Measurements from ENCODE around the gene MOB3B. TPM values are rescaled to one million over a fixed set of nuclear protein-coding genes. Genes with fewer than 3 reads are reported as not detected.

Gene MOB3B
- total RNA-seq, 1 donor from 2014 or later = 10.0 TPM

DNA sequence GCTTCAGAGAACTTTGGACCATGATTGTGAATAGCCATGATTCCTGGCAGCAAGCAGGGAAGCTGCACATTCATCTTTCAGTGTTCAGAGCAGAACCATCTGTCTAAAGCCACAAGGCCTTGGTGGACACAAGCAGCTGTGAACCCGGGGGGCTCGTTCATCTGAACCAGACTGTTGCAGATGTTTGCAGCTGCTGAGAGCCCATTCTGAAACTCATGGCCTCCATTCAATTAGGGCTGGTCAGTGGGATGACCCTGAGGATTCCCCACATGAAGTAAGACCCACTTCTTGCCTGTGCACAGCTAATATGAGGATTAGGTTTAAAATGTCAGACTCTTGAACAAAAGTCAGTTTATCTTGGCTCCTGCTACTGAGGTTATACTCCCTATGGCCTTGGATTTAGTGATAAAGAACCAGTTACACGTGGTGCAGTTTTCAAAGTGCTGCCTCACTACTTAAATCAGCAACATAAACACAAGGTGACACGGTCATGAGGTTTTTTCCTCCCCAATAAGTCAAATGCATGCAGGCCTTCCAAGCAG is 115.3 kb downstream of the MOB3B start:
- CTCF ChIA-PET = no interaction called here
- no peaks in the 10 kb centered on the region for H3K9me3 Mint-ChIP-seq
- H3K27me3 Mint-ChIP-seq = no peaks in the 10 kb centered on the region
- POLR2A ChIA-PET = no interaction called here
- H3K36me3 Mint-ChIP-seq (ENCODE audit: low read depth) = peaks cover 6% of the 10 kb centered on the region
- peaks cover 32% of the 10 kb centered on the region for H3K4me1 Mint-ChIP-seq
- no peak for DNase-seq
- no peak overlapping the region for H3K4me3 Mint-ChIP-seq
- no peak overlapping the region for H3K27ac Mint-ChIP-seq
- intact Hi-C loops (cut with micrococcal nuclease) = loop anchor here (2.0 kb wide), 1 partner anchor 13 kb away; no protein-coding TSS in a partner anchor
- no peak for ATAC-seq (ENCODE audit: low read depth)
- TF ChIP-seq, protein P1, sequence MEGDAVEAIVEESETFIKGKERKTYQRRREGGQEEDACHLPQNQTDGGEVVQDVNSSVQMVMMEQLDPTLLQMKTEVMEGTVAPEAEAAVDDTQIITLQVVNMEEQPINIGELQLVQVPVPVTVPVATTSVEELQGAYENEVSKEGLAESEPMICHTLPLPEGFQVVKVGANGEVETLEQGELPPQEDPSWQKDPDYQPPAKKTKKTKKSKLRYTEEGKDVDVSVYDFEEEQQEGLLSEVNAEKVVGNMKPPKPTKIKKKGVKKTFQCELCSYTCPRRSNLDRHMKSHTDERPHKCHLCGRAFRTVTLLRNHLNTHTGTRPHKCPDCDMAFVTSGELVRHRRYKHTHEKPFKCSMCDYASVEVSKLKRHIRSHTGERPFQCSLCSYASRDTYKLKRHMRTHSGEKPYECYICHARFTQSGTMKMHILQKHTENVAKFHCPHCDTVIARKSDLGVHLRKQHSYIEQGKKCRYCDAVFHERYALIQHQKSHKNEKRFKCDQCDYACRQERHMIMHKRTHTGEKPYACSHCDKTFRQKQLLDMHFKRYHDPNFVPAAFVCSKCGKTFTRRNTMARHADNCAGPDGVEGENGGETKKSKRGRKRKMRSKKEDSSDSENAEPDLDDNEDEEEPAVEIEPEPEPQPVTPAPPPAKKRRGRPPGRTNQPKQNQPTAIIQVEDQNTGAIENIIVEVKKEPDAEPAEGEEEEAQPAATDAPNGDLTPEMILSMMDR (IDR thresholded peaks at IDR 0.05) = no peak

GRCh38 chr9:27413511-27414219 is 115.9 kb downstream of the MOB3B start:
- H3K9me3 Mint-ChIP-seq = no peaks in the 10 kb centered on the region
- H3K4me3 Mint-ChIP-seq = no peak overlapping the region
- H3K36me3 Mint-ChIP-seq (ENCODE audit: low read depth) = peaks cover 2% of the 10 kb centered on the region
- ChIA-PET CTCF (no interaction called here), POLR2A (no interaction called here)
- intact Hi-C loops (cut with micrococcal nuclease) = loop anchor here (2.0 kb wide), 2 partner anchors 13 kb away; no protein-coding TSS in a partner anchor
- ATAC-seq (ENCODE audit: low read depth) (no peak), DNase-seq (no peak)
- TF ChIP-seq, protein P1 (IDR thresholded peaks at IDR 0.05) = no peak
- H3K4me1 Mint-ChIP-seq = peaks cover 31% of the 10 kb centered on the region
- H3K27me3 Mint-ChIP-seq = no peaks in the 10 kb centered on the region
- H3K27ac Mint-ChIP-seq = no peak overlapping the region

- no peaks in the 10 kb centered on the region for H3K27me3 Mint-ChIP-seq
- H3K36me3 Mint-ChIP-seq (ENCODE audit: low read depth) = no peaks in the 10 kb centered on the region
- POLR2A ChIA-PET = no interaction called here
- H3K27ac Mint-ChIP-seq = no peak overlapping the region
- no peak for ATAC-seq (ENCODE audit: low read depth)
- intact Hi-C loops (cut with micrococcal nuclease) = loop anchor here (2.0 kb wide), 1 partner anchor 14 kb away; no protein-coding TSS in a partner anchor
- H3K9me3 Mint-ChIP-seq = no peaks in the 10 kb centered on the region
- CTCF ChIA-PET = no interaction called here
- H3K4me1 Mint-ChIP-seq = peaks cover 28% of the 10 kb centered on the region
- TF ChIP-seq, protein P1 (IDR thresholded peaks at IDR 0.05) = no peak
- no peak overlapping the region for H3K4me3 Mint-ChIP-seq
- DNase-seq = no peak
These were observed 116.7 kb downstream of the MOB3B start for GRCh38 chr9:27412963-27413362.

GRCh38 chr9:27412081-27412480 is 117.5 kb downstream of the MOB3B start:
- ChIA-PET POLR2A (no interaction called here), CTCF (no interaction called here)
- no peak for DNase-seq
- Mint-ChIP-seq H3K4me3 (no peak overlapping the region), H3K36me3 (ENCODE audit: low read depth) (no peaks in the 10 kb centered on the region), H3K4me1 (peaks cover 29% of the 10 kb centered on the region), H3K9me3 (no peaks in the 10 kb centered on the region), H3K27me3 (no peaks in the 10 kb centered on the region), H3K27ac (no peak overlapping the region)
- intact Hi-C loops (cut with micrococcal nuclease) = loop anchor here (2.0 kb wide), 1 partner anchor 15 kb away; no protein-coding TSS in a partner anchor
- ATAC-seq (ENCODE audit: low read depth) = no peak
- TF ChIP-seq, protein P1 (IDR thresholded peaks at IDR 0.05) = no peak

GRCh38 chr9:27408482-27408881 is 121.1 kb downstream of the MOB3B start:
- no peak overlapping the region for H3K4me3 Mint-ChIP-seq
- H3K36me3 Mint-ChIP-seq (ENCODE audit: low read depth) = no peaks in the 10 kb centered on the region
- H3K4me1 Mint-ChIP-seq = peaks cover 30% of the 10 kb centered on the region
- CTCF ChIA-PET = interaction anchor here (1.2 to 1.4 kb wide), 2 partner anchors 21 to 24 kb away, joined by 3 read pairs; no protein-coding TSS in a partner anchor
- POLR2A ChIA-PET = no interaction called here
- intact Hi-C loops (cut with micrococcal nuclease) = no loop called here
- DNase-seq (no peak), ATAC-seq (ENCODE audit: low read depth) (no peak)
- TF ChIP-seq, protein P1 (IDR thresholded peaks at IDR 0.05) = no peak
- no peaks in the 10 kb centered on the region for H3K9me3 Mint-ChIP-seq
- H3K27ac Mint-ChIP-seq = no peak overlapping the region
- no peaks in the 10 kb centered on the region for H3K27me3 Mint-ChIP-seq

All from activated B cell treated with CpG ODN at 0.5 μM for 24 hours (primary cell).